NCI-H1105 (cell line): ENCODE results near the gene CACNA1A.
"Not testable (repeated sequence)": the region's sequence is repeated elsewhere in the genome, so short reads cannot be mapped to it uniquely, and the experiment has no call there.

Source experiments
- DNase-seq: peaks from one replicate; lab custom pipeline; 2025; lab: John Stamatoyannopoulos, UW

Gene CACNA1A

DNA sequence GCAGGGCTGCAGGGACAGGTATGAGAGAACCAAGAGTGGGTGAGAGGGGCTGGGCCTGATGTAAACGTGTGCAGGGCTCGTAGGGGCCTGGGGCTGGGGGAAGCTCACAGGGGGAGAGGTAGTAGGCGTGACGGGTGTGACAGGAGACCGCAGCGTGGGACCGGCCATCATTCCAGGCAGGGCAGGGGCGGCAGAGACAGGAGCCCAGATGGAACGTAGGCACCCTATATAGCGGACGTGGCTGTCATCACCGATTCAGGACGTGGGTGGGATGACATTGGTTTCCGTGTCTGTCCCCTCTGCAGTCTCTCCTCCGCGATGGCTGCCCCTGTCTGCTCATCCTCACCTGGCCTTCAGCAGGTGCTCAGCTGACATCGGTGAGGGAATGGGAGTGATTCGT is 307.6 kb downstream of the CACNA1A start:
- no peak for DNase-seq

DNA sequence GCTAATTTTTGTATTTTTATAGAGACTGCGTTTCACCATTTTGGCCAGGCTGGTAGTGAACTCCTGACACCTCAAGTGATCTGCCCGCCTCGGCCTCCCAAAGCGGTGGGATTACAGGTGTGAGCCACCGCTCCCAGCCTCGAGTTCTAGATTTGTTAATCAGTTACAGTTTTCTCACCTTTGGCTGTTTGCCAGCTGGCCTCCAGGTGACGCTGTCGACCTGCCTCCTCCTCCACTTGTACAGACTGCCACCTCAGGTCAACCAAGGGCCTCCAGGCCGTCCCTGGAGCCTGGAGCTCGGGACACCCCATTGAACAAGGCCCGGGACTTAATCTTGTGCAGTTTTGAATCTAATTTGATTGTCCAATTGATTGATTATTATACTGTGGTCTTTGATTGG is 310.6 kb downstream of the CACNA1A start:
- no peak for DNase-seq

- DNase-seq, result no peak
Measured at GRCh38 chr19:13190781-13191540, 315.3 kb downstream of the CACNA1A start.

- no peak for DNase-seq
Measured at GRCh38 chr19:13189600-13189999, 316.7 kb downstream of the CACNA1A start.

- DNase-seq, result no peak
Measured at GRCh38 chr19:13187419-13187818, 318.9 kb downstream of the CACNA1A start.

DNA sequence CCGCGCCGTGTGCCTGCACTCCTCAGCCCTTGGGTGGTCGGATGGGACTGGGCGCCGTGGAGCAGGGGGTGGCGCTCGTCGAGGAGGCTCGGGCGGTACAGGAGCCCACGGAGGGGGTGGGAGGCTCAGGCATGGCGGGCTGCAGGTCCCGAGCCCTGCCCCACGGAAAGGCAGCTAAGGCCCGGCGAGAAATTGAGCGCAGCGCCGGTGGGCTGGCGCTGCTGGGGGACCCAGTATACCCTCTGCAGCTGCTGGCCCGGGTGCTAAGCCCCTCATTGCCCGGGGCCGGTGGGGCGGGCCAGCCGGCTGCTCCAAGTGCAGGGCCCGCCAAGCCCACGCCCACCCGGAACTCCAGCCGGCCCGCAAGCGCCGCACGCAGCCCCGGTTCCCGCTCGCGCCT is 319.6 kb downstream of the CACNA1A start:
- not testable (repeated sequence) for DNase-seq

DNA sequence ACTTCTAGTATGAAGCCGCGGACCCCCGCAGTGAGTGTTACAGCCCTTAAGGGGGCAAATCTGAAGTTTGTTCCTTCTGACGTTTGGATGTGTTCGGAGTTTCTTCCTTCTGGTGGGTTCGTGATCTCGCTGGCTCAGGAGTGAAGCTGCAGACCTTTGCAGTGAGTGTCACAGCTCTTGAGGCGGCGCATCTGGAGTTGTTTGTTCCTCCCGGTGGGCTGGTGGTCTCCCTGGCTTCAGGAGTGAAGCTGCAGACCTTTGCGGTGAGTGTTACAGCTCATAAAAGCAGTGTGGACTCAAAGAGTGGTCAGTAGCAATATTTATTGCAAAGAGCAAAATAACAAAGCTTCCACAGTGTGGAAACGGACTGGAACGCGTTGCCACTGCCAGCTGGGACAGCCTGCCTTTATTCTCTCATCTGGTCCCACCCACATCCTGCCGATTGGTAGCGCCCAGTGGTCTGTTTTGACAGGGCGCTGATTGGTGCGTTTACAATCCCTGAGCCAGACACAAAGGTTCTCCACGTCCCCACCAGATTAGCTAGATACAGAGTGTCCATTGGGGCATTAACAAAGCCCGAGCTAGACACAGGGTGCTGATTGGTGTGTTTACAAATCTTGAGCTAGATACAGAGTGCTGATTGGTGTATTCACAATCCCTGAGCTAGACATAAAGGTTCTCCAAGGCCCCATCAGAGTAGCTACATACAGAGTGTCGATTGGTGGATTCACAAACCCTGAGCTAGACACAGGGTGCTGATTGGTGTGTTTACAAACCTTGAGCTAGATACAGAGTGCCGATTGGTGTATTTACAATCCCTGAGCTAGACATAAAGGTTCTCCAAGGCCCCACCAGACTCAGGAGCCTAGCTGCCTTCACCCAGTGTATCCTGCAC is 320.3 kb downstream of the CACNA1A start:
- DNase-seq, result not testable (repeated sequence)

- DNase-seq, result not testable (repeated sequence)
Measured at GRCh38 chr19:13184926-13185325, 321.4 kb downstream of the CACNA1A start.

DNA sequence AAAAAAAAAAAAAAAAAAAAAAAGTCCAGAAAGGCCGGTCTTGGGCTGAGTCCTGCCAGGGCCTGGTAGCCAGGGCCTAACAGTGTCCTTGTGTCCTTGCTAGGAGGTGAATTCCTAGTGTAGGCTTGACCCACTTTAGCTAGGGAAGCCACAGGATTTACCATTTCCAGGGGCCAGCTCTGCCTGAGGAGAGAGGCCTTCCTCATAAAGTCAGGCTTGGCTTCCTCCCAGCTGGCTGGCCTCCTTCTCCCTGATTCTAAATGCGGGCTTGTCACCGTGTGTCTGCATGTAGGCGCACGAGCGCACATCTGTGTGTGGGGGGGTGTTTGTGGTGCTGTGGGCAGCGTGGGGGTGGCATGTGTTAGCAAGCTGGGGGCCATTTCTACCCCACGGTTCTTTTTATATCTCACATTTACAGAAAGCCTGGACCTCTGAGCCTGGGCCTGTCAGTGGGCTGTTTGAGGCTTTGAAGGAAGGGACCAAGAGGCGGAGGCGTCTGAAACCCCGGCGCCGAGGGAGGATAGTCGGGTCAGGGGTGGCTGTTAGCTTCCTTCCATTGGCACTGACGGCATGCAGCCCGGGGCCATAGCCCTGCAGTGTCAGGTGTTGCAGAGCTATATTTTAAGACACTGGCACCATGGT is 324.4 kb downstream of the CACNA1A start:
- no peak for DNase-seq

GRCh38 chr19:13178291-13178690 is 328.0 kb downstream of the CACNA1A start:
- DNase-seq, result not testable (repeated sequence)

- not testable (repeated sequence) for DNase-seq
Measured at GRCh38 chr19:13177584-13177983, 328.7 kb downstream of the CACNA1A start.

DNA sequence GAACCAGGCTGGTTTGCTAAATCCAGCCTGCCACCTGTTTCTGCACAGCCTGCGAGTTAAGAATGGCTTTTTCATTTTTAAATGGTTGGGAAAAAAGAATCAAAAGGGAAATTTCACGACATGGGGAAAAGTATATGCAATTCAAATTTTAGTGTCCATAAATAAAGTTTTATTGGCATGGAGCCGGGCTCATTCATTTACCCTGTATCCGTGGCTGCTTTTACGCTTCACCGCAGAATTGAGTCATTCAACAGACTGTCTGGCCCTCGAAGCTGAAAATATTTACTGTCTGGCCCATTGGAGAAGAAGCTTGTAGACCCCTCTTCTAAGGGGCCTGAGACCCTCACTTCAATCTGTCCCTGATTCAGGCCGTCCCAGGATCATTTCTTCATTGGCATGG is 329.9 kb downstream of the CACNA1A start:
- no peak for DNase-seq

DNA sequence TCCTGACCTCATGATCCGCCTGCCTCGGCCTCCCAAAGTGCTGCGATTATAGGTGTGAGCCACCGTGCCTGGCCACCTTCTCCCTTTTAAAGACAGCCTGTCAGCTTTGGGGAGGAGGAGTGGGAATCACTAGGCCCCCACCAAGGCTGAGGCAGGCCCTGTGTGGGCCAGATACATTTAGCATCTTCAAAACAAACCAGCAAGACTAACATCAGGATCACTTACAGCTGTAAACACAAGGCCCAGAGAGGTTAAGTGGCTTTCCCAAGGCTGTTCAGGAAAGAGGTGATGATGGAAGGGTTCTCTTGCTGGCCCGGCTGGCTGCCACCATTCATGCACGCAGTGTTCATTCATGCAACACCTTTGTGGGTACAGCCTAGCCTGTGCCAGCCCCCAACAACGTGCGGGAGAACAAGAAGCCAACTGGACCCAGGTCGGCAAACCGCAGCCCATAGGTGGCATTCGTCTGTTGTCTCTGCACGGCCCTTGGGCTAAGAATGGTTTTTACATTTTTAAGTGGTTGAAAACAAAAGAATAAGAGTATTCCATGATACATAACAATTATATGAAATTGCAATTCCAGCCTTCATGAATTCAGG is 333.0 kb downstream of the CACNA1A start:
- DNase-seq, result no peak

DNA sequence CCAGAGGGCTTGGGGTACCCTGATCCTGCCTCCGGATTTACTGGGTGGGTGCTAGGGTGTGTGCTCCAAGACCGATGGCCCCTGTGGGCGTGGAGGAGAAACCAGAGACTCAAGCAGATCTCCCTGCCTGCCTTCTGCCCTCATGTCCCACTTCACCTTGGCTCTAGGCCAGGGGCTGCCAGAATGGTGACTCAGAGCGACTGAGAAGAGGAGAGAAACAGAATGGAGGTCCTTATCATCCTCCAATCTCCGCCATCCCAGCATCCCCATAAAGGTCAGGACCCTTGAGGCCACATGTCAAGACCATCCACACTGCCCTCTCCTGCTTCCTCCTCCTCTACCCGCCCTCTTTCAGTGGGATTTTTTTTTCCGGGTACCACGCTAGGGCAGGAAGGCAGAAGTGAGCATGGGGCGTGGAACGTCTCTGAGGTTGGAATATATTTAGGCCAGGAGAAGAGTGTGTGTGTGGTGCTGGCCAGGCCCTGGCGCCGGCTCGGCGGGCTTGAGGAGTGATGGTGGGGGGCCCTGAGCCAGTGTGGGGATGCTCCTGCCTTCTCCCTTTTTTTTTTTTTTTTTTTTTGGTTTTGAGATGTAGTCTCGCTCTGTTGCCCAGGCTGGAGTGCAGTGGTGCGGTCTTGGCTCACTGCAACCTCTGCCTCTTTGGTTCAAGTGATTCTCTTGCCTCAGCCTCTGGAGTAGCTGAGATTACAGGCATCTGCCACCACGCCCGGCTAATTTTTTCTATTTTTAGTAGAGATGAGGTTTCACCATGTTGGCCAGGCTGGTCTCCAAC is 333.7 kb downstream of the CACNA1A start:
- no peak for DNase-seq

- DNase-seq, result no peak
Measured at GRCh38 chr19:13171146-13171545, 335.1 kb downstream of the CACNA1A start.

DNA sequence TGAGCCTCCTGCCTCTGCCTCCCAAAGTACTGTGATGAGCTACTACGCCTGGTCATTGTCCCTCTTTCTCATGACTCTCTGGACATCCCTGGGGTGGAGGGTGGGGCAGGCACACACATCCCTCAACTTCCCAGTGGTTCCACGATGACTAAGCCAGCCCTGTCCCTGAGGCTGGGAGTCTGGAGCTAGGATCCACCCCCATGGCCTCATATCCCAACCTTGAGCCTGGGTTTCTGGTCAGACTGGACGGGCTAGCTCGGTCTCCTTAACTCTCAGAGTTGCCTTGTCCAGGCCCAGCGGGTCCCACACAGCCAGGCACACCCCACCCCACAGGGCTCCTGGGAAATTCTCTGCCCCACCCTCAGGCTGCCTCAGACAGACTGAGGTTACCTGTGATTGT is 336.5 kb downstream of the CACNA1A start:
- DNase-seq, result no peak

DNA sequence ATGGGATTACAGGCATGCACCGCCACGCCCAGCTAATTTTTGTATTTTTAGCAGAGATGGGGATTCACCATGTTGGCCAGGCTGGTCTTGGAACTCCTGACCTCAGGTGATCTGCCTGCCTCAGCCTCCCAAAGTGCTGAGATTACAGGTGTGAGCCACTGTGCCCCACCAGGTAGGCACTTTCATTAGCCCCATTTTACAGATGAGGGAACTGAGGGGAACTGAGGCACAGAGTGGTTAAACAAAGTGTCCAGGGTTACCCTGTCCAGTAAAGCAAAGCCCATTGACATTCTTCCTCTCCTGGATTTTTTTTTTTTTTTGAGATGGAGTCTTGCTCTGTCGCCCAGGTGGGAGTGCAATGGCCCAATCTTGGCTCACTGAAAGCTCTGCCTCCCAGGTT is 340.1 kb downstream of the CACNA1A start:
- DNase-seq, result not testable (repeated sequence)

DNA sequence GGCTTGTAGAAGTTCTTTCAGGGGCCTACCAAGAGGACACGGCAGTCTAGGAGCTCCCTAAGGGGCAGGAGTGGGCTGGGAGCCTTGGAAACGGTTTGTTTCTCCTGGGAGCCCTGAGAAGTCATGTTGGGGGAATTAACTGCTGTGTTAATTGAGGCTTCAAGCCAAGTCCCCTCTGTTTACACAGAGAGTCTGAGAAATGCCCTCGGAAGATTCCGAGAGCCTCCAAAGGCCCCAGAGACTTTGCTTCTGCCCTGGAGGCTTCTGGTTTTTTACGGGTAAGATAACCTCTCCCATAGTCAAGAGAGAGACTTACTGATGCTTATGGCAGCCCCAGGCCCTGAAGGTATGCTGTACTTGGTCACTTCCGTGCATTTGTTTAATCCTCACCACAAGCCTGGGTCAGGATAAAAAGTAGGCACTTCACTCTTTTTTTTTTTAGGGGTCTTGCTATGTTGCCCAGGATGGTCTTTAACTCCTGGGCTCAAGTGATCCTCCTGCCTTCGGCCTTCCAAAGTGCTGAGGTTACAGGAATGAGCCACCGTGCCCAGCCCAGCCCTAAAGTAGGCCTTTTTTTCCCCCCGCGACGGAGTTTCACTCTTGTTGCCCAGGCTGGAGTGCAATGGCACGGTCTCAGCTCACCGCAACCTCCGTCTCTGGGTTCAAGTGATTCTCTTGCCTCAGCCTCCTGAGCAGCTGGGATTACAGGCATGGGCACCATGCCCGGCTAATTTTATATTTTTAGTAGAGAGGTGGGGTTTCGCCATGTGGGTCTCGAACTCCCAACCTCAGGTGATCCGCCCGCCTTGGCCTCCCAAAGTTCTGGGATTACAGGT is 340.9 kb downstream of the CACNA1A start:
- no peak for DNase-seq

DNA sequence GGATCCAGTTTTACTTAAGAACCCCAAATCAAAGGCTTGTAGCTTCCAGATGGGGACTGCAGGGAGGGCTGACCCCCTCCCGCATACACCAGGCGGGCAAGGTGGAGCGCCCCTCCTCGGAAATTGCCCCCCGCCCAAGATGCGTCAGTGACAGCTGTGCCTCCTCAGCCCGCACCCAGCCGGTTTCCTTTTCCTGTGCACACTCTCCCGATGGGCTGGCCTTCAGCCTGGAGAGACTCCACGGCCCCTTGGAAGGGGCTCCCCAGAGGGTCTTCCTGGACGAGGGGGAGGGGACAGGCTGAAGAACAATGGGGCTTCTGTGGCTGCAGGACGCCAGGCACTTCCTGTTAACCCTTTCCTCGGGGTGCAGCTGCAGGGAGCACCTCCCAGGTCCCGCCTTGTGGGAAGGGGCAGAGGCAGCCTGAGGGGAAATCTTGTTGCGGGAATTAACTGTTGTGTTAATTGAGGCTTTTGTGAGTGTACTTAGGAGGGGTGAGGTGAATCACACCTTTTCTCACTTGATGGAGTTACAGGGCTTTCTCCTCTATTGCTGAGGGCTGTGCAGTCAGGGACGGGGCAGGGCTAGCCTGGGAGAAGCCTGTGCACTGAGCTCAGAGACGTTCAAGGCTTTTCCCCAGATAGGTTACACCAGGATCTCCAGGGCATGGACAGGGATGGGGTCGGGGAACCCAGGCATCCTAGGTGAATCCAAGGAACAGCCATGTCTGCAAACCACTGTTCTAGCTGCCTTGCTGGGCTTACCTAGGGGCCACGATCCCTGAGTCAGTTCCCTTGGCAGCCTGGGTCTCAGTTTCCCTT is 341.7 kb downstream of the CACNA1A start:
- no peak for DNase-seq
